ENCODE data around the gene AGGF1.
"Not testable (repeated sequence)": the region's sequence is repeated elsewhere in the genome, so short reads cannot be mapped to it uniquely, and the experiment has no call there.

Gene AGGF1, protein sequence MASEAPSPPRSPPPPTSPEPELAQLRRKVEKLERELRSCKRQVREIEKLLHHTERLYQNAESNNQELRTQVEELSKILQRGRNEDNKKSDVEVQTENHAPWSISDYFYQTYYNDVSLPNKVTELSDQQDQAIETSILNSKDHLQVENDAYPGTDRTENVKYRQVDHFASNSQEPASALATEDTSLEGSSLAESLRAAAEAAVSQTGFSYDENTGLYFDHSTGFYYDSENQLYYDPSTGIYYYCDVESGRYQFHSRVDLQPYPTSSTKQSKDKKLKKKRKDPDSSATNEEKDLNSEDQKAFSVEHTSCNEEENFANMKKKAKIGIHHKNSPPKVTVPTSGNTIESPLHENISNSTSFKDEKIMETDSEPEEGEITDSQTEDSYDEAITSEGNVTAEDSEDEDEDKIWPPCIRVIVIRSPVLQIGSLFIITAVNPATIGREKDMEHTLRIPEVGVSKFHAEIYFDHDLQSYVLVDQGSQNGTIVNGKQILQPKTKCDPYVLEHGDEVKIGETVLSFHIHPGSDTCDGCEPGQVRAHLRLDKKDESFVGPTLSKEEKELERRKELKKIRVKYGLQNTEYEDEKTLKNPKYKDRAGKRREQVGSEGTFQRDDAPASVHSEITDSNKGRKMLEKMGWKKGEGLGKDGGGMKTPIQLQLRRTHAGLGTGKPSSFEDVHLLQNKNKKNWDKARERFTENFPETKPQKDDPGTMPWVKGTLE

GRCh38 chr5:77030097-77031071 lies at the start of gene AGGF1:
AGGF1 (plus strand) TSS chr5:77030404; CDS start chr5:77030767, 363 bp downstream.
- DNase-seq (ENCODE audit: low read depth) = peak; percentile 83

DNA sequence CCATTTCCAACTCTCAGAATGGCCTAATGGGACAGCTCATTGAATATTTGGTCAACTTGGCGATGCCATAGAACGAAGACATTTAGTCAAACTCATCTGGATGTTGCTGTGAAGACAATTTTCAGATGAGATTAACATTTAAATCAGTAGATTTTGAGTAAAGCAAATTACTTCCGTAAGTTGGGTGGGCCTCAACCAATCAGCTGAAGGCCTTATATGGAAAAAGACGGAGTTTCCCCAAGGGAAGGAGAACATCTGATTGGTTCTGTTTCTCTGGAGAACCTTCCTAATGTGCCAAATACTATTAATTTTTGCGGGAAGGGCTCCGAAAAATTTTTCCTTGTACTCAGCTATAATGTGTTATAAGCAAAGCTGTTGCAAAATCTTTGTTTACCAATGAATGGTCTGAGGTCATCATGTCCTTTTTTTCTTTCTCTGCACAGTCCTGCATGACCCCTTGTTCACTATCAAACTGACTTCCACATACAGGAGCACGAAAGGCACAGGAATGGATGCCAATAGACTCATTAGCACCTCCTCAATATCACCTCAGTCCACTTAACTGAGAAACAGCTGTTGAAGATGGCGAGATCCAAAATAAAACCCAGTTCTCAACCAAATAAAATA lies 49.6 kb upstream of the AGGF1 start:
- DNase-seq (ENCODE audit: low read depth) = no peak

DNA sequence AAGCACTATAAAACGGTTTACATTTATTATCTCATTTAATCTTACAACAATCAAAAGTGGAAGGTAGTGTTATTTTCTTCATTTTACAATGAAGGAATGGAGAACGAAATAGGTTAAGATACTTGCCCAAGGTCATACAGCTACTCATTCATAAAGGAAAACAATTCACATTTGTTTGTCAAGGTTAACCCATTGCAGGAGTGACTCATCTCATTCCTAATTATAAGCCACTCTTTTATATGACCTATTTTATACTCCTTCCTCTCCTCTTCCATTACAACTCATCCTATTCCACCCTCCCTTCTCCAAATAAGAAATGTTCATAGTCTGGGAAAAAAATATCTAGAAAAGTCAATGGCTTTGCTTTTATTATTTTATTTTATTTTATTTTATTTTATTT lies 47.8 kb upstream of the AGGF1 start:
- DNase-seq (ENCODE audit: low read depth) = no peak

DNA sequence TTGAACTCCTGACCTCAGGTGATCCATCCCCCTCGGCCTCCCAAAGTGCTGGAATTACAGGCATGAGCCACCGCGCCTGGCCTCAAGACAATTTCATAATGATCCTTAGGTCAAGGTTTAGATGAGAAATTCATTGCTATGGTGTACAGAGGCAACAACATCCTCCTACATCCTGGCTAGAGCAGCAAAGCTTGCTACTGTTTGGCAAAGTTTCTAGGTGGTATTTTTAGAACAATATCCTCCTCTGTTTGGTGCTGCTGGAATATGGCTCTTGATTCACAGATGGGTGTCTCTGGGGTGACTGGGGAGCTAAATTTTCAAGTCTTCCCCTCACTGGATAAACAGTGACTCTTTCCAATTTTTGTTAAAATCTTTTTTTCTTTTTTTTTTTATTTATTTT lies 46.7 kb upstream of the AGGF1 start:
- no peak for DNase-seq (ENCODE audit: low read depth)

DNA sequence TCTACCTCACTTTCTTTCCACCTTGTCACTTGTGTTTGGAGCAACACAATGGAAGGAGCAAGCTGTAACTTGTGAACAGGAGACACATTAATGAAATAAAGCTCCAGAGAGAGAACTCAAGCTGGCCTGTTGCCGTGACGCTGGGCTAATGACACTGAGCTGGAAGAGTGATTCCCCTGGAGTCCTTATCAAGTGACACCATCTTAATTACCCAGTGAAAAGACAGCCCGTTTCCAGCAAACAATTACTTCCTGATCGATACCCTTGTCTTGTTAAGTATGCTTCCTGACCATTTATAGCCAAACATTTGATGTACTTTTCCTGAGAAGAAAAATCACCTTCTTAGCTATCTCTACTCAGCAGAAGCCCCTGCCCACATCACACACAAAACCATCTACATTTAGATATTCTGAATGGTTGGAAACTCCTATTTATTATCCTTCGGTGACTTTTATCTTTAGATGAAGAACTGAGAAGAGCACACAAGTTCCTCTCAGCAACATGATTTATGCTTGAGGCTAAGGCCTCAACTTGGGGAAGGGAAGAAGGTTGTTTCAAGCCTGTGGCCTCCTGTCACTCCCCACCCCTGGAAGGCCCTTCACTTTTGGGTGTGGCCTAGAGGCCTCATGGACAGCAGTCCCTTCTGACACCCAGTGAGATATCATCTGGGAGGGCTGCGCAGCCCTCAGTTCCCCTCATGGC lies 43.2 kb upstream of the AGGF1 start:
- no peak for DNase-seq (ENCODE audit: low read depth)

DNA sequence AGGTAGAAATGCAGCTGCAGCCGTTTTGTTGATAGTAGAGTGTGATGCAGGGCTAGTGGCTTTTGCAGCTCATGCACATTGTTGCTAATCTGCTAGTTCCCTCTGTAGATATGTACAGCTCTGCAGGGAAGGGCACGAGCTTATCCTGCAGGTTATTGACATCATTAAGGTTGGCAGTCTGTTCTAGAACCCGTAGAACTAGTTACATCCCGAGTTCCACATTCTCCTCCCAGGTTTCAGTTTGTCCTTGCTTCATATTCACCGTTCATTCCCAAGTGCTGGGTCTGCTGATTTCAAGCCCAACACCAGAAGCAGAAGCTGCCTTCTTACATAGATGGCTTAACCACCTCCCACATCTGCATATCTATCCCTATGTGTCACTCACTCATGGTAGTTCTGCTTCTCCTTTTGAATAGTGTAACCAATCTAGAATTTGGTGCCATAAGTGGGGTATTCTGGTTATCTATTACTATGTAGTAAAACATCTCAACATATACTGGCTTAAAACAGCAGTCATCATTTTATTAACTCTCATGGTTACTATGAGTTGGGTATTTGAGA lies 39.2 kb upstream of the AGGF1 start:
- no peak for DNase-seq (ENCODE audit: low read depth)

GRCh38 chr5:76993436-76993835 lies 36.8 kb upstream of the AGGF1 start:
- not testable (repeated sequence) for DNase-seq (ENCODE audit: low read depth)

DNA sequence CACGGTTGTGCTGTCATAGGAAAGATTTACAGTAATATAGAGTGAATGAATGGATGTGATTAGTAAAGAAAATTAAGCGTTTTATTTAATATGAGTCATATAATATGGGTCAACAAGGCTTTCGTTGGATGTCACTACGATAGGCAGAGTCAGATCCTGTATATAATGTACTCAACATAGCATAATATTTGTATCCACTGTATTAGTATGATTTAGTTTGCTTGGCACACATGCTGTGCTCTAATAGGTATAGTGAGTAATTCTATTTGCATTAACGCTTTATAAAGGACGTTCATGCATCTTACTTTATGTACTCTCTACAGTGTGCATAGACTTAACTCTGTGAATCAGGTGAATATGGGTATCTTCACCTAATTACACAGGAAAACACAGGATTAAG lies 35.9 kb upstream of the AGGF1 start:
- DNase-seq (ENCODE audit: low read depth) = no peak

DNA sequence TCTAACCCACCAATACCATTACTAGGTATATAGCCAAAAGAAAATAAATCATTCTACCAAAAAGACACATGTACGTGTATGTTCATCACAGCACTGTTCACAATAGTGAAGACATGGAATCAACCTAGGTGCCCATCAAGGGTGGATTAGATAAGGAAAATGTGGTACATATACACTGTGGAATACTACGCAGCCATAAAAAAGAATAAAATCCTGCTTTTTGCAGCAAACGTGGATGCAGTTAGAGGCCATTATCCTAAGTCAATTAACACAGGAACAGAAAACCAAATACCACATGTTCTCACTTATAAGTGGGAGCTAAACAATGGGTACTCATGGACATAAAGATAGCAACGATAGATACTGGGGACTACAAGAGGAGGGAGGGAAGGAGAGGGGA lies 32.0 kb upstream of the AGGF1 start:
- not testable (repeated sequence) for DNase-seq (ENCODE audit: low read depth)

DNA sequence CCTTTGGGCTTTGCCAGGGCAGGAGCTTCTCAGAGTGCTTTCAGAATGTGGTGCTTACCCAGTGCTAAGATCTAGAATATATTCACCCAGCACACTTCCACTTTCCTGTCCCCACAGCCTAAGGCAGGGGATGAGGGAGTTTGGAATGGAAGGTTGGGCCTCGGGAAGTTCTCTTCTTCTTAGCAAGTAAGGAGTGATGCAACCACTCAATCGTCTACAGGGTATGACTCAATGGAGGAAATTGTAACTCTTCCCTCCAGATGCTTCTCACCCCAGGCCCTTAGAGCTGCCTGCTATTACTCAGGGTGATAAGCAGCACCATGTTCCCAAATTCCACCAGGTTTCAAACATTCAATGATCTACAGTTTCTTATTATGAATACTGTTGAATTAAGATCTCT lies 30.8 kb upstream of the AGGF1 start:
- DNase-seq (ENCODE audit: low read depth) = no peak

GRCh38 chr5:77003246-77003645 lies 27.0 kb upstream of the AGGF1 start:
- DNase-seq (ENCODE audit: low read depth) = no peak

DNA sequence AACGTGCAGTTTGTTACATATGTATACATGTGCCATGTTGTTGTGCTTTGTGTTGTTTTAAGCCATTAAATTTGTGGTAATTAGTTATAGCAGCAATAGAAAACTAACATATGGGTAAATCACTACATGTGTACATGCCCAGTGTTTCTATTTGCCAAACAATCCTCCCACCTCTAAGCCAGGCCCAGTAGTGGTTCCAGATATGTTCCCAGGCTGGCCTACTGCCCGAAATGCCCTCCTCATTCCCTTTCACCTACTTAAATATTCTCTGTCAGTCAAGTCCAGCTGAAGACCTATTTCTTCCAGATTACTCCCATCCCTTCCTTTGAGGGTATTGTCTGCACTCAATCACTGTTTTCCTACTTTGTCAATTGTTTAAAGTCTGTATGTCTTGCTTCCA lies 24.1 kb upstream of the AGGF1 start:
- DNase-seq (ENCODE audit: low read depth) = no peak

GRCh38 chr5:77008413-77008812 lies 21.8 kb upstream of the AGGF1 start:
- DNase-seq (ENCODE audit: low read depth) = no peak

GRCh38 chr5:77010243-77010642 lies 20.0 kb upstream of the AGGF1 start:
- DNase-seq (ENCODE audit: low read depth) = no peak

DNA sequence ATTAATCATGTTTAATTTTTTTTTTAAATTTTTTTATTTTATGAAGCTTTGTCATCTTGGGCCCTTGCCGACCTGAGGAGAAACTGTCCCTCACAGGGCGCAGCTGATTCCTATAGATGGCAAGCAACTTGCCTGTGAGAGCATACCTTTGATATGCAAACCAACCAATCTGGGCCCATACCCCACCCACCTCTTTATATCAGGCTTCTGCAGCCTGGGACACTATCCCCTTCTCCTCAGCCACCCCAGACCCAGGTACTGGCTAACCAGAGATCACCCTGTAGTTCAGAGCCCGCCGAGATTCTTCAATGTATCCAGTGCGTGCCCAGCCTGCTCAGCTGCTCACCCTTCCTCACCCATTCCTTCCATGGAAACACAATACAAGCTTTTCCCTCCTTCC lies 18.7 kb upstream of the AGGF1 start:
- DNase-seq (ENCODE audit: low read depth) = no peak

- no peak for DNase-seq (ENCODE audit: low read depth)
Observed at GRCh38 chr5:77012601-77013000, 17.6 kb upstream of the AGGF1 start.

DNA sequence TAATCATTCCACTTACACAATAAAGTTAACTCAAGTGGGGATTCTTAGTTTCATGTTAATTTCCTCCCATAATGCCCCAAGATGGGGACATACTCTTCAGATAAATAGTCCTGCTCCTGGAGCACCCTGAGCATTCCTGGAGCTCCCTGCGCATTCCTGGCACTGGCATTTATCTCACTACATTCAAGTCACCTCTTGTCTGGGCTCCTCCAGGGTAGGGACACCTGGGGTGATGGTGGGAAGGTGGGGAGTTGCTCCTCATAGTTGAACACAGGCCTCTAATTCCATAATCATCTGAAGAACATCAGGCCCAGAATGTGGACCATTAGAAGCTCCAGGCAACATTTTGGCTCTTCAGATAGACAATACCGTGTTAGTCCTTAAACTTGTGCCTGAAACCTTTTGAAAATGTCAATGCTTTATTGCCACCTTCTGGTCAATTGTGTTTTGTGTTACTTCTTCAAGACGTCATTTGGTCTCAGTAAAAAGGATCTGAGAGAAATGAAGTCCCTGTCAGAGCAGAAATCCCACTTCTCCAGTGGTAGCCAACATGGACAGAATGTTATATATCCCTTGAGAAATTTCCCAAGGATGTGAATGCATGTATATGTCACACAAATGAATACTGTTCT lies 14.2 kb upstream of the AGGF1 start:
- no peak for DNase-seq (ENCODE audit: low read depth)

- DNase-seq (ENCODE audit: low read depth) = no peak
Observed at GRCh38 chr5:77016962-77017361, 13.2 kb upstream of the AGGF1 start.

DNA sequence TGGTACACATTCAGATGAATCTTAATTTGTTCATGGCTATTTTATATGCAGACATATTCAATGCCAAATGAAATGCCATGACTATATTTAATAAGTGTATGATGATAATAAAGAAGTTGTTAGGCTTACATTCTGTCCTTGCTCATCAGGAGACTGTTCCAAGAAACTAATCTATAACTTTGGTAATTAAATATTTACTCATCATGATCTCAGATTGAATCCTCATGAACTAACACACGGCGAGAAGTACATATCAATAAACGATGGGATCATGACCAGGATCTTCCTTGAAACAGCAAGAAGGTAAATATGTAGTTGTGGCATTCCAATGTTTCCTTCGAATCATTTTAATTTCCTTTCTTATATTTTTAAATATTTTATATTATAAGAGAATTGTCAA lies 12.5 kb upstream of the AGGF1 start:
- DNase-seq (ENCODE audit: low read depth) = no peak

Measured in stimulated activated CD8-positive, alpha-beta memory T cell treated with anti-CD3 and anti-CD28 coated beads, Interleukin-12 subunit alpha, Interleukin-12 subunit beta, amount 100 ng/mL, for 1 hour (primary cell).